ENCODE data around the gene MYADM.
"Not testable (repeated sequence)": the region's sequence is repeated elsewhere in the genome, so short reads cannot be mapped to it uniquely, and the experiment has no call there.

DNA sequence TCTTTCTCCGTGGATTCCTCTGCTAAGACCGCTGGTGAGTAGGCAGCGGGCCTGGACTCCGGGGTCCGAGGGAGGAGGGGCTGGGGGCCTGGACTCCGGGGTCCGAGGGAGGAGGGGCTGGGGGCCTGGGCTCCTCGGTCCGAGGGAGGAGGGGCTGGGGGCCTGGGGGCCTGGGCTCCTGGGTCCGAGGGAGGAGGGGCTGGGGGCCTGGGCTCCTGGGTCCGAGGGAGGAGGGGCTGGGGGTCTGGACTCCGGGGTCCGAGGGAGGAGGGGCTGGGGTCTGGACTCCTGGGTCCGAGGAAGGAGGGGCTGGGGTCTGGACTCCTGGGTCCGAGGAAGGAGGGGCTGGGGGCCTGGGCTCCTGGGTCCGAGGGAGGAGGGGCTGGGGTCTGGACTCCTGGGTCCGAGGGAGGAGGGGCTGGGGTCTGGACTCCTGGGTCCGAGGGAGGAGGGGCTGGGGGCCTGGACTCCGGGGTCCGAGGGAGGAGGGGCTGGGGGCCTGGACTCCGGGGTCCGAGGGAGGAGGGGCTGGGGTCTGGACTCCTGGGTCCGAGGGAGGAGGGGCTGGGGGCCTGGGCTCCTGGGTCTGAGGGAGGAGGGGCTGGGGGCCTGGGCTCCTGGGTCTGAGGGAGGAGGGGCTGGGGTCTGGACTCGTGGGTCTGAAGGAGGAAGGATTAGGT lies 2.3 kb downstream of the MYADM start:
- TF ChIP-seq, protein P1, sequence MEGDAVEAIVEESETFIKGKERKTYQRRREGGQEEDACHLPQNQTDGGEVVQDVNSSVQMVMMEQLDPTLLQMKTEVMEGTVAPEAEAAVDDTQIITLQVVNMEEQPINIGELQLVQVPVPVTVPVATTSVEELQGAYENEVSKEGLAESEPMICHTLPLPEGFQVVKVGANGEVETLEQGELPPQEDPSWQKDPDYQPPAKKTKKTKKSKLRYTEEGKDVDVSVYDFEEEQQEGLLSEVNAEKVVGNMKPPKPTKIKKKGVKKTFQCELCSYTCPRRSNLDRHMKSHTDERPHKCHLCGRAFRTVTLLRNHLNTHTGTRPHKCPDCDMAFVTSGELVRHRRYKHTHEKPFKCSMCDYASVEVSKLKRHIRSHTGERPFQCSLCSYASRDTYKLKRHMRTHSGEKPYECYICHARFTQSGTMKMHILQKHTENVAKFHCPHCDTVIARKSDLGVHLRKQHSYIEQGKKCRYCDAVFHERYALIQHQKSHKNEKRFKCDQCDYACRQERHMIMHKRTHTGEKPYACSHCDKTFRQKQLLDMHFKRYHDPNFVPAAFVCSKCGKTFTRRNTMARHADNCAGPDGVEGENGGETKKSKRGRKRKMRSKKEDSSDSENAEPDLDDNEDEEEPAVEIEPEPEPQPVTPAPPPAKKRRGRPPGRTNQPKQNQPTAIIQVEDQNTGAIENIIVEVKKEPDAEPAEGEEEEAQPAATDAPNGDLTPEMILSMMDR (conservative IDR thresholded peaks at IDR 0.05 in 1 of 2, IDR thresholded peaks at IDR 0.05 in 1 of 2; ENCODE audit: extremely low read depth in 1 of 2, insufficient read depth in 1 of 2, low read depth in 1 of 2, low read length in 2 of 2) = not testable (repeated sequence)
- not testable (repeated sequence) for TF ChIP-seq EZH2 (IDR thresholded peaks at IDR 0.05; ENCODE audit: borderline replicate concordance, low read length)

Data from mammary epithelial cell (primary cell).